HFFc6 (cell line): ENCODE measurements around the gene CYP46A1. TPM values are rescaled to one million over a fixed set of nuclear protein-coding genes. Genes with fewer than 3 reads are reported as not detected.

Experiments
- DNase-seq: peaks from one replicate; pipeline ENCODE4 v3.0.0-alpha.2; 2018
- H3K27ac Mint-ChIP-seq: 2 replicates; pipeline ENCODE4 v1.8.0; 2020; ENCODE audit warnings: mild to moderate bottlenecking, mixed read lengths
- H3K27me3 Mint-ChIP-seq: 2 replicates; pipeline ENCODE4 v1.8.0; 2021; ENCODE audit warnings: mild to moderate bottlenecking, moderate library complexity, mixed read lengths; ENCODE audit not compliant: insufficient read depth
- H3K36me3 Mint-ChIP-seq: 2 replicates; pipeline ENCODE4 v1.8.0; 2021; ENCODE audit warnings: low read depth, mixed read lengths
- H3K4me1 Mint-ChIP-seq: 2 replicates; pipeline ENCODE4 v1.8.0; 2020; ENCODE audit warnings: low read depth, mixed read lengths
- H3K4me3 Mint-ChIP-seq: 2 replicates; pipeline ENCODE4 v1.8.0; 2020; ENCODE audit warnings: mild to moderate bottlenecking, moderate library complexity, mixed read lengths
- H3K9me3 Mint-ChIP-seq: 2 replicates; pipeline ENCODE4 v1.8.0; 2020; ENCODE audit warnings: mild to moderate bottlenecking, mixed read lengths
- CTCF ChIP-seq: fragments of 200-600 bp; sonication (generic); IDR thresholded peaks from 2 replicates; pipeline ENCODE4 v1.5.0; 2021; ENCODE audit warnings: antibody characterized with exemption, mild to moderate bottlenecking
- total RNA-seq, 6 experiments: library from RNA; stranded (reverse); fragmentation: NEBNext Ultra II Directional; extraction: Animal tissue kit (Norgen Biotek cat#: 25700); gene quantifications; 2 replicates in 1 of 6; 3 replicates in 5 of 6; pipeline ENCODE4 v1.2.3, GENCODE V29; 2021

The CYP46A1 gene
- total RNA-seq, 6 experiments from 2014 or later, result 0.28 to 0.62 (median 0.49) TPM

GRCh38 chr14:99752486-99753121, 68.5 kb downstream of the CYP46A1 start:
- Mint-ChIP-seq H3K4me1 (peaks cover 63% of the 10 kb centered on the region), H3K9me3 (no peaks in the 10 kb centered on the region), H3K27me3 (peaks cover 3% of the 10 kb centered on the region; the same call in 1 of the 2 replicates), H3K36me3 (no peaks in the 10 kb centered on the region), H3K4me3 (peak overlapping the region; percentile 64), H3K27ac (peak overlapping the region; percentile 92)
- DNase-seq, result peak; percentile 70
- TF ChIP-seq CTCF, result no peak

GRCh38 chr14:99753225-99754140, 69.4 kb downstream of the CYP46A1 start:
- TF ChIP-seq CTCF, result peak; percentile 13; the same call in 1 of the 2 replicates
- no peaks in the 10 kb centered on the region for H3K36me3 Mint-ChIP-seq
- H3K4me3 Mint-ChIP-seq, result peak overlapping the region; percentile 65
- peaks cover 72% of the 10 kb centered on the region for H3K4me1 Mint-ChIP-seq
- peaks cover 3% of the 10 kb centered on the region; the same call in 1 of the 2 replicates for H3K27me3 Mint-ChIP-seq
- DNase-seq, result no peak
- H3K9me3 Mint-ChIP-seq, result no peaks in the 10 kb centered on the region
- H3K27ac Mint-ChIP-seq, result peak overlapping the region; percentile 86

DNA sequence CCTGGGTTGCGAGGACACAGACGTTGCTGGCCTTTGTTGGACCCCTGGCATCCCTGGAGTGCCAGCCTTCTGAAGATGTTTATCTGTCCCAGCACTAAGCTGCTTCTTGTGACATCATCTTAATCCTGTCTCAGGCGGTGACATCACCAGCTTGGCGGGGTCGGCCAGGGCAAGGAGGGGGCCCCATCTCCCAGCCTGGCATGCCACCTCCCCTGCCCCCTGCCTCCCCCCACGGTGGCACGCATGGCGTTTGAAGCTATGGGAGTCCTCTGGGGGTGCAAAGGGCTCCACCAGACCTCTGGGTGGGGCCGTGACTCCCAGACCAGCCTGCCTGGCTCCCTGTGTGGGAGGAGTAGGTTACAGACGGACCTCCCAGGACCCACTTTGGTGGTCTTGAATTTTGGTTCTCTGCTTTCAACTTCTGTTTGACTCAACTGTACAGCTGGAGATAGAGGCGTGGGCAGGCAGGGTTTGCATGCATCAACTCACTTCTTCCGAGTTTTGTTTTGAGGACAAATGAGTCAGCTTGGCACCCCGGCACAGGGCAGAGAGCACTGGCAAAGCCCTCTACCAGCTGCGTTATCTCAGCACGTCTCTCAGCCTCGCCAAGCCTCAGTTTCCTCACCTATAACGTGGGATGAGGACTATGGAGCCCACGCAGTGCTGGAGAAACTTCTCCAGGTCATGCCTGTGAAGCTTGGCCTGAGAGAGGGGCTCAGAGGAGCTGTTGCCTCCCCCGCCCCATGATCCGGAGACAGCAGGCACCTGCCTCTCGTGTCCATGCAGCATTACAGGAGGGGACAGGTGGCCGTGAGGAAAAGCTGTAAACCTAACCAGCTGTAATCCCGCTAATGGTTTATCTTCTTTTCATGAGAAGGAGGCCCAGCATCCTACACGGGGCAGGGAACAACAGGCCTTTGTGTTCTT, 70.3 kb downstream of the CYP46A1 start:
- no peak for DNase-seq
- Mint-ChIP-seq H3K9me3 (no peaks in the 10 kb centered on the region), H3K27ac (peak overlapping the region; percentile 86; the same call in 1 of the 2 replicates), H3K27me3 (peaks cover 3% of the 10 kb centered on the region; the same call in 1 of the 2 replicates), H3K36me3 (no peaks in the 10 kb centered on the region), H3K4me3 (no peak overlapping the region), H3K4me1 (peaks cover 81% of the 10 kb centered on the region)
- no peak for TF ChIP-seq CTCF

DNA sequence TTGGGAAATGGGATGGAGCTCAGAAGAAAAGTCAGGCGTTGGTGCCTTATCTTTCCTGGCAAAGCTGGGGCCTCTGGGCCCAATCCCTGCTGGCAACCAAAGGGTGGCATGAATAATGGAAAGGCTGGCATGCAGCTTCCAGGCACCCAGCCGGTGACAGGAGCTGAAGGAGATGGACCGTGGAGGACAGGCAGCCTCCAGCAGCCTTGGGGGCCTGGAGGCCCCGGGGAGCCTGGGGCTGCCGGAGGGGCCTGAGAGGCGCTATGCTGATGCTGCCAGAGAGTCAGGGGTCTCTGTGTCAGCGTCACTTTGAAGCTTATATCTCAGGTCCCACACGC, 70.9 kb downstream of the CYP46A1 start:
- Mint-ChIP-seq H3K4me3 (no peak overlapping the region), H3K9me3 (no peaks in the 10 kb centered on the region), H3K36me3 (no peaks in the 10 kb centered on the region), H3K27ac (no peak overlapping the region), H3K27me3 (peaks cover 3% of the 10 kb centered on the region; the same call in 1 of the 2 replicates), H3K4me1 (peaks cover 84% of the 10 kb centered on the region)
- TF ChIP-seq CTCF, result no peak
- DNase-seq, result no peak
